Measurements from ENCODE around the gene C12orf42. TPM values are rescaled to one million over a fixed set of nuclear protein-coding genes. Genes with fewer than 3 reads are reported as not detected.
"Not testable (repeated sequence)": the region's sequence is repeated elsewhere in the genome, so short reads cannot be mapped to it uniquely, and the experiment has no call there.

C12orf42 gene
- total RNA-seq, 1 experiment from 2014 or later = 0.63 TPM

- in situ Hi-C loops (cut with HindIII; ENCODE audit: low pct_unique_long_range_greater_than_20kb, low sequenced_read_pairs) = no loop called here
- DNase-seq (ENCODE audit: low read depth, low spot score) = no peak
Observed at GRCh38 chr12:103442182-103442555, 53.6 kb downstream of the C12orf42 start.

GRCh38 chr12:103441437-103442181, 54.2 kb downstream of the C12orf42 start:
- in situ Hi-C loops (cut with HindIII; ENCODE audit: low pct_unique_long_range_greater_than_20kb, low sequenced_read_pairs) = no loop called here
- no peak for DNase-seq (ENCODE audit: low read depth, low spot score)

- DNase-seq (ENCODE audit: low read depth, low spot score); in situ Hi-C loops (cut with HindIII; ENCODE audit: low pct_unique_long_range_greater_than_20kb, low sequenced_read_pairs): not testable (repeated sequence)
Observed at GRCh38 chr12:103434165-103435105, 61.3 kb downstream of the C12orf42 start.

- DNase-seq (ENCODE audit: low read depth, low spot score) = no peak
- in situ Hi-C loops (cut with HindIII; ENCODE audit: low pct_unique_long_range_greater_than_20kb, low sequenced_read_pairs) = no loop called here
Observed at GRCh38 chr12:103431950-103432349, 63.8 kb downstream of the C12orf42 start.

GRCh38 chr12:103431387-103431786, 64.4 kb downstream of the C12orf42 start:
- no peak for DNase-seq (ENCODE audit: low read depth, low spot score)

GRCh38 chr12:103425674-103426073, 70.1 kb downstream of the C12orf42 start:
- DNase-seq (ENCODE audit: low read depth, low spot score); in situ Hi-C loops (cut with HindIII; ENCODE audit: low pct_unique_long_range_greater_than_20kb, low sequenced_read_pairs): not testable (repeated sequence)

More at GRCh38 chr12:103431387-103431786, 64.4 kb downstream of the C12orf42 start:
- in situ Hi-C loops (cut with HindIII; ENCODE audit: low pct_unique_long_range_greater_than_20kb, low sequenced_read_pairs) = no loop called here

GRCh38 chr12:103424849-103425586, 70.8 kb downstream of the C12orf42 start:
- in situ Hi-C loops (cut with HindIII; ENCODE audit: low pct_unique_long_range_greater_than_20kb, low sequenced_read_pairs); DNase-seq (ENCODE audit: low read depth, low spot score): not testable (repeated sequence)

GRCh38 chr12:103423516-103423910, 72.3 kb downstream of the C12orf42 start:
- in situ Hi-C loops (cut with HindIII; ENCODE audit: low pct_unique_long_range_greater_than_20kb, low sequenced_read_pairs) = no loop called here
- DNase-seq (ENCODE audit: low read depth, low spot score) = no peak

GRCh38 chr12:103422746-103423515, 72.8 kb downstream of the C12orf42 start:
- in situ Hi-C loops (cut with HindIII; ENCODE audit: low pct_unique_long_range_greater_than_20kb, low sequenced_read_pairs) = no loop called here
- DNase-seq (ENCODE audit: low read depth, low spot score) = no peak

- no peak for DNase-seq (ENCODE audit: low read depth, low spot score)
- in situ Hi-C loops (cut with HindIII; ENCODE audit: low pct_unique_long_range_greater_than_20kb, low sequenced_read_pairs) = no loop called here
Observed at GRCh38 chr12:103422328-103422727, 73.4 kb downstream of the C12orf42 start.

- no peak for DNase-seq (ENCODE audit: low read depth, low spot score)
- in situ Hi-C loops (cut with HindIII; ENCODE audit: low pct_unique_long_range_greater_than_20kb, low sequenced_read_pairs) = no loop called here
Observed at GRCh38 chr12:103421402-103421801, 74.4 kb downstream of the C12orf42 start.

- DNase-seq (ENCODE audit: low read depth, low spot score) = no peak
- in situ Hi-C loops (cut with HindIII; ENCODE audit: low pct_unique_long_range_greater_than_20kb, low sequenced_read_pairs) = no loop called here
Observed at GRCh38 chr12:103415681-103416080, 80.1 kb downstream of the C12orf42 start.

- peak; percentile 12 for DNase-seq (ENCODE audit: low read depth, low spot score)
Observed at GRCh38 chr12:103401421-103401820, 94.3 kb downstream of the C12orf42 start.

GRCh38 chr12:103399986-103400385, 95.8 kb downstream of the C12orf42 start:
- no peak for DNase-seq (ENCODE audit: low read depth, low spot score)
- in situ Hi-C loops (cut with HindIII; ENCODE audit: low pct_unique_long_range_greater_than_20kb, low sequenced_read_pairs) = no loop called here

More at GRCh38 chr12:103401421-103401820, 94.3 kb downstream of the C12orf42 start:
- in situ Hi-C loops (cut with HindIII; ENCODE audit: low pct_unique_long_range_greater_than_20kb, low sequenced_read_pairs) = no loop called here

- DNase-seq (ENCODE audit: low read depth, low spot score) = no peak
- in situ Hi-C loops (cut with HindIII; ENCODE audit: low pct_unique_long_range_greater_than_20kb, low sequenced_read_pairs) = no loop called here
Observed at GRCh38 chr12:103397536-103397935, 98.2 kb downstream of the C12orf42 start.

GRCh38 chr12:103392722-103393121, 103.0 kb downstream of the C12orf42 start:
- no peak for DNase-seq (ENCODE audit: low read depth, low spot score)
- in situ Hi-C loops (cut with HindIII; ENCODE audit: low pct_unique_long_range_greater_than_20kb, low sequenced_read_pairs) = no loop called here

- no peak for DNase-seq (ENCODE audit: low read depth, low spot score)
- in situ Hi-C loops (cut with HindIII; ENCODE audit: low pct_unique_long_range_greater_than_20kb, low sequenced_read_pairs) = no loop called here
Observed at GRCh38 chr12:103391103-103391502, 104.7 kb downstream of the C12orf42 start.

All from SK-MEL-5 (cell line).